Esophagus muscularis mucosa (tissue), 4 donors: ENCODE measurements around the gene BAZ2A. TPM values are rescaled to one million over a fixed set of nuclear protein-coding genes. Genes with fewer than 3 reads are reported as not detected.
A peak's percentile ranks its signal among the peaks of the same experiment; 100 is the strongest.

Experiments used
- DNase-seq: peaks from one replicate; pipeline ENCODE4 v3.0.0-alpha.2; 2017; ENCODE audit errors: extremely low spot score
- H3K27ac ChIP-seq, 4 donors: fragments of 200-600 bp; sonication (generic); replicated peaks in 1 of 4; 1 replicate in 3 of 4; 2 replicates in 1 of 4; pipeline ENCODE4 v1.5.1; 2016 to 2019; ENCODE audit warnings: mild to moderate bottlenecking in 1 of 4
- H3K27me3 ChIP-seq, 4 donors: fragments of 200-600 bp; sonication (generic); one replicate each; pipeline versions ENCODE4 v1.5.1 to v1.6.0; 2016 to 2019
- H3K36me3 ChIP-seq, 4 donors: fragments of 200-600 bp; sonication (generic); one replicate each; pipeline ENCODE4 v1.5.1; 2016 to 2019
- H3K4me1 ChIP-seq, 4 donors: fragments of 200-600 bp; sonication (generic); one replicate each; pipeline ENCODE4 v1.5.1; 2016 to 2019
- H3K4me3 ChIP-seq, 4 donors: fragments of 200-600 bp; sonication (generic); 1 replicate in 2 of 4; 2 replicates in 2 of 4; pipeline ENCODE4 v1.5.1; 2016 to 2019; ENCODE audit warnings: mild to moderate bottlenecking in 4 of 4, moderate library complexity in 1 of 4
- H3K9me3 ChIP-seq, 4 donors: fragments of 200-600 bp; sonication (generic); 1 replicate in 3 of 4; 2 replicates in 1 of 4; pipeline ENCODE4 v1.5.1; 2016 to 2019
- CTCF ChIP-seq, 3 experiments: fragments of 200-600 bp in 2 of 3; fragments of 450-650 bp in 1 of 3; sonication (generic) in 2 of 3; IDR thresholded peaks; one replicate each; pipeline ENCODE4 v1.5.1; 2017 to 2019; ENCODE audit warnings: antibody characterized with exemption in 3 of 3, mild to moderate bottlenecking in 2 of 3, moderate library complexity in 1 of 3
- EP300 ChIP-seq: sonication (generic); formaldehyde crosslinking; IDR thresholded peaks from one replicate; pipeline ENCODE4 v1.6.1; 2017; ENCODE audit warnings: antibody characterized with exemption
- POLR2A ChIP-seq: fragments of 450-650 bp; IDR thresholded peaks from one replicate; pipeline ENCODE4 v1.6.1; 2017; ENCODE audit warnings: antibody characterized with exemption, moderate library complexity, mild to moderate bottlenecking, low read depth
- POLR2AphosphoS5 ChIP-seq, 2 donors: sonication (generic); formaldehyde crosslinking; IDR thresholded peaks; one replicate each; pipeline ENCODE4 v1.6.1; 2017; ENCODE audit warnings: antibody characterized with exemption in 2 of 2
- WGBS: methylation state at CpG from one replicate; pipeline ENCODE4 v1.1.5; 2018; 5-methylcytosine and 5-hydroxymethylcytosine counted together
- intact Hi-C: fragments of 100-400 bp; cut with DNase I; formaldehyde crosslinking; loops from one replicate; pipeline ENCODE4 v1.15.1; 2023
- total RNA-seq, 4 donors: library from RNA; depleted of rRNA; stranded (reverse); fragments of >200 nt; gene quantifications; one replicate each; pipeline versions ENCODE4 v1.1.0 to v1.2.1, GENCODE V29; 2016

The BAZ2A gene
- total RNA-seq, 4 donors from 2014 or later, result 45.4 to 65.6 (median 61.5) TPM

- H3K27ac ChIP-seq, result peak overlapping the region; percentile 88 to 95 (median 94)
- peak; percentile 87 to 92 for TF ChIP-seq POLR2AphosphoS5 (IDR thresholded peaks at IDR 0.05)
- no peak for TF ChIP-seq CTCF (IDR thresholded peaks at IDR 0.05)
- TF ChIP-seq EP300, result no peak
- TF ChIP-seq POLR2A, result peak; percentile 22
- intact Hi-C loops, result loop anchor here (2.0 to 10.0 kb wide), 3 partner anchors 115 to 511 kb away; partner anchors contain the start of genes ESYT1 and RBMS2
- peaks cover 29 to 39% (median 35%) of the 10 kb centered on the region in 4 donors for H3K36me3 ChIP-seq
- H3K4me3 ChIP-seq, result peak overlapping the region; percentile 78 to 89 (median 83)
- peak; percentile 99 for DNase-seq
- WGBS, result under 1% methylated on average over 18 of the region's 20 CpGs
- peaks cover 45 to 82% (median 70%) of the 10 kb centered on the region in 4 donors for H3K4me1 ChIP-seq
- no peaks in the 10 kb centered on the region for H3K9me3 ChIP-seq
- no peaks in the 10 kb centered on the region for H3K27me3 ChIP-seq
Observed at GRCh38 chr12:56635806-56636674, 5.9 kb upstream of the BAZ2A start.

DNA sequence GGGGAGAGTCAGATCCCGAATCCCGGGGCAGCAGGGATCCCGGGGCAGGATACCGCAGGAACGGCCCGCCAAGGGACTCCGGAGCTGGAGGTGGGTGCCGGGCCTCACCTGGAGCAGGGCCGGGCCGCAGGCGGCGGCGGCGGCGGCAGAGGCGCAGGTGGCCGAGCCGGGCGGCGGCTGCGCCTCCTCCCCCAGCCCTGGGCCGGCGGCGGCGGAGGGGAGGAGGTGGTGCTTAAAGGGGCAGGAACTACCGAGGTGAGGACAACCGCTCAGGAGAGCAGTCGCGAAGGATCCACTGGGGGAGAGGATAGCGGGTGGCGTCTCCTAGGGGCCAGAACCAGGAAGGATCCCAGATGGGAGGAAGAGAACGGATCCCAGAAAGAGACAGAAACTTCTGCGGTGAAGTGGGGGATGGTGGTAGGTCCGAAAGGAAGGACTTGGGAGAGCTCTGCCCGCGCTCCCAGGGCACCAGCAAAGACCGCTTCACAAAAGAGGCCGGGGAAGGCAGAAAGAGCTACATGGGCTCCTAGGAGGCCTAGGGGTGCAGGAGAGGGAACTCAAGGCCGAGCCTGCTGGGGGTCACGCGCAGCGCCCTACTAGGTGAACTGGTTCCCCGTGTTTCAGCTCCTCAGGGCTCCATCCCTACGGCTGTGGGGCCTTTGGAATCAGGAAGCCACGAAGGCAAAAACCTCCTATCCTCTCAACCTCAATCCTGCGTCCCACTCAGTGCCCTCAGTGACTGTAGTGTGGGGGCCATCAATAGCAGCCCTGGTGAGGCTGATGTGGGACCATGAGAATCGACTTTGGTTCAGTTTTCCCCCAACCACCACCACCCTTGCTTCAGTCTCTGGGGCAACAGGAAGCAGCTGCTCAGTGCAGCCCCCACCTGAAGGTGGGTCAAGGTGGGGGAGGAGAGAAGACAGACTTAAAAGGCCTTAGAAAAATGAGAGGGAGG is 5.0 kb upstream of the BAZ2A start:
- H3K4me1 ChIP-seq, result peaks cover 51 to 81% (median 71%) of the 10 kb centered on the region in 4 donors

DNA sequence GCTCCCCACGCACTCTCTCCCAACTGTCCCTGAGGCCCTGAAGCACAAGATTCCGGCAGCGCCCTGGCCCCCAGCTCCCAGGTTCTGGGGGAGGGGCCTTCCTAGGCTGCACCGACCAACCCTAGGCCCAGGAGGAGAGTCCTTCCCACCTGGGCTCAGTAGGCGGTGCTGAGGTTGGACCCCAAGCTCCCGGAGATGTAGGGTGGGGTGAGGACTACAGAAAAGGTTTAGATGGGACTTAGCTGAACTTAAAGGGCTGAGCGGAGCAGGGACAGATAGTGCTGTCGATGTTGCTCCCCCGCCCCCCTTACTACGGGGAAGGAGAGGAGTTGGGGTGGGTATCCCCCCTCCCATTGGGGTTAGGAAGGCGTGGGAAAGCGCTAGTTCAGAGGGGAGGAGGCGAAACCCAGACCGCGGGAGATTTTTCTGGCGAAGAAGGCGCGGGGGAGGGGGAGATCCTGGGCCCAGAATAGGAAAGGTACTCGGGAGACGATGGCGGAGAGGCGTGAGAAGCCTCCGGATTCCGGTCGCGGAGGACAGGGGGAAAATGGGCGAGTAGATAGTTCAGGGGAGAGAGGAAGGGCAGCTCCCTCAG is 4.2 kb upstream of the BAZ2A start:
- no peaks in the 10 kb centered on the region for H3K27me3 ChIP-seq
- peaks cover 16 to 22% (median 19%) of the 10 kb centered on the region in 4 donors for H3K36me3 ChIP-seq
- no peak for DNase-seq
- WGBS, result under 1% methylated on average over 21 of the region's 27 CpGs
- peak overlapping the region; percentile 88 to 95 (median 94) for H3K27ac ChIP-seq
- H3K9me3 ChIP-seq, result no peaks in the 10 kb centered on the region
- peak overlapping the region; percentile 78 to 89 (median 83) for H3K4me3 ChIP-seq
- TF ChIP-seq CTCF (IDR thresholded peaks at IDR 0.05) (no peak), EP300 (no peak), POLR2A (no peak), POLR2AphosphoS5 (IDR thresholded peaks at IDR 0.05) (peak in 1 of 2 donors; percentile 21)
- H3K4me1 ChIP-seq, result peaks cover 51 to 75% (median 66%) of the 10 kb centered on the region in 4 donors
- intact Hi-C loops, result loop anchor here (10.0 kb wide), 2 partner anchors 460 to 510 kb away; partner anchors contain the start of gene ESYT1

More for the DNA sequence above, 5.0 kb upstream of the BAZ2A start:
- H3K4me3 ChIP-seq, result peak overlapping the region; percentile 78 to 89 (median 83)
- peaks cover 24 to 29% (median 27%) of the 10 kb centered on the region in 4 donors for H3K36me3 ChIP-seq
- under 1% methylated on average over 18 of the region's 47 CpGs for WGBS
- TF ChIP-seq EP300 (no peak), POLR2AphosphoS5 (IDR thresholded peaks at IDR 0.05) (peak; percentile 81 to 85), CTCF (IDR thresholded peaks at IDR 0.05) (peak; percentile 42 to 52 (median 51))
- H3K27ac ChIP-seq, result peak overlapping the region; percentile 88 to 95 (median 94)
- no peaks in the 10 kb centered on the region for H3K27me3 ChIP-seq
- no peaks in the 10 kb centered on the region for H3K9me3 ChIP-seq
- intact Hi-C loops, result loop anchor here (10.0 kb wide), 2 partner anchors 460 to 510 kb away; partner anchors contain the start of gene ESYT1
- peak; percentile 93 for DNase-seq
